ENCODE data around the gene MTUS2.

GRCh38 chr13:29510651-29511084 is 690.5 kb downstream of the MTUS2 start:
- TF ChIP-seq, protein P1, sequence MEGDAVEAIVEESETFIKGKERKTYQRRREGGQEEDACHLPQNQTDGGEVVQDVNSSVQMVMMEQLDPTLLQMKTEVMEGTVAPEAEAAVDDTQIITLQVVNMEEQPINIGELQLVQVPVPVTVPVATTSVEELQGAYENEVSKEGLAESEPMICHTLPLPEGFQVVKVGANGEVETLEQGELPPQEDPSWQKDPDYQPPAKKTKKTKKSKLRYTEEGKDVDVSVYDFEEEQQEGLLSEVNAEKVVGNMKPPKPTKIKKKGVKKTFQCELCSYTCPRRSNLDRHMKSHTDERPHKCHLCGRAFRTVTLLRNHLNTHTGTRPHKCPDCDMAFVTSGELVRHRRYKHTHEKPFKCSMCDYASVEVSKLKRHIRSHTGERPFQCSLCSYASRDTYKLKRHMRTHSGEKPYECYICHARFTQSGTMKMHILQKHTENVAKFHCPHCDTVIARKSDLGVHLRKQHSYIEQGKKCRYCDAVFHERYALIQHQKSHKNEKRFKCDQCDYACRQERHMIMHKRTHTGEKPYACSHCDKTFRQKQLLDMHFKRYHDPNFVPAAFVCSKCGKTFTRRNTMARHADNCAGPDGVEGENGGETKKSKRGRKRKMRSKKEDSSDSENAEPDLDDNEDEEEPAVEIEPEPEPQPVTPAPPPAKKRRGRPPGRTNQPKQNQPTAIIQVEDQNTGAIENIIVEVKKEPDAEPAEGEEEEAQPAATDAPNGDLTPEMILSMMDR (IDR thresholded peaks at IDR 0.05; ENCODE audit: insufficient read depth, low read length, poor library complexity, severe bottlenecking): no peak
- no peak for TF ChIP-seq EZH2phosphoT487 (conservative IDR thresholded peaks at IDR 0.05; ENCODE audit: low read length)

Data from SU-DHL-6 (cell line).